HG02840 (cell line): ENCODE measurements around the gene TFF1.

Experiments
- ATAC-seq: cut with Tn5 transposase; IDR thresholded peaks from one replicate; pipeline ENCODE4 v1.9.1; 2021; ENCODE audit warnings: mild to moderate bottlenecking, moderate library complexity, moderate number of reproducible peaks; ENCODE audit not compliant: unreplicated experiment, low FRiP score

The TFF1 gene

GRCh38 chr21:42400525-42400924 is 34.2 kb upstream of the TFF1 start:
- no peak for ATAC-seq

GRCh38 chr21:42398436-42399028 is 32.2 kb upstream of the TFF1 start:
- ATAC-seq: no peak

- ATAC-seq: no peak
Measured at GRCh38 chr21:42397746-42398394, 31.5 kb upstream of the TFF1 start.

- ATAC-seq: no peak
Measured at GRCh38 chr21:42396799-42397745, 30.7 kb upstream of the TFF1 start.

- ATAC-seq: no peak
Measured at GRCh38 chr21:42395905-42396651, 29.7 kb upstream of the TFF1 start, which contains the start of gene TMPRSS3. Gene TMPRSS3, minus strand, starts transcription at chr21:42396052. Its CDS starts 635 bp downstream, at chr21:42395417.

- ATAC-seq: no peak
Measured at GRCh38 chr21:42395302-42395701, 29.0 kb upstream of the TFF1 start.

- no peak for ATAC-seq
Measured at GRCh38 chr21:42393443-42393950, 27.2 kb upstream of the TFF1 start.

- no peak for ATAC-seq
Measured at GRCh38 chr21:42392731-42393442, 26.6 kb upstream of the TFF1 start.

GRCh38 chr21:42391297-42391696 is 25.0 kb upstream of the TFF1 start:
- ATAC-seq: no peak

GRCh38 chr21:42390696-42391095 is 24.4 kb upstream of the TFF1 start:
- no peak for ATAC-seq

GRCh38 chr21:42390193-42390592 is 23.9 kb upstream of the TFF1 start:
- ATAC-seq: no peak

GRCh38 chr21:42389449-42389835 is 23.1 kb upstream of the TFF1 start:
- ATAC-seq: no peak

- ATAC-seq: no peak
Measured at GRCh38 chr21:42388740-42389448, 22.6 kb upstream of the TFF1 start.

GRCh38 chr21:42387843-42388340 is 21.6 kb upstream of the TFF1 start:
- ATAC-seq: no peak

GRCh38 chr21:42387164-42387563 is 20.8 kb upstream of the TFF1 start:
- ATAC-seq: no peak

- ATAC-seq: no peak
Measured at GRCh38 chr21:42386034-42386591, 19.8 kb upstream of the TFF1 start.

GRCh38 chr21:42385619-42386018 is 19.3 kb upstream of the TFF1 start:
- ATAC-seq: no peak

- ATAC-seq: no peak
Measured at GRCh38 chr21:42384989-42385388, 18.7 kb upstream of the TFF1 start.
